HG03060 (cell line): ENCODE results near the gene SIMC1.
"Not testable (repeated sequence)": the region's sequence is repeated elsewhere in the genome, so short reads cannot be mapped to it uniquely, and the experiment has no call there.

Source experiments
- ATAC-seq: cut with Tn5 transposase; IDR thresholded peaks from one replicate; pipeline ENCODE4 v1.9.1; 2021; ENCODE audit warnings: low read depth, moderate number of reproducible peaks; ENCODE audit not compliant: unreplicated experiment

SIMC1 gene

DNA sequence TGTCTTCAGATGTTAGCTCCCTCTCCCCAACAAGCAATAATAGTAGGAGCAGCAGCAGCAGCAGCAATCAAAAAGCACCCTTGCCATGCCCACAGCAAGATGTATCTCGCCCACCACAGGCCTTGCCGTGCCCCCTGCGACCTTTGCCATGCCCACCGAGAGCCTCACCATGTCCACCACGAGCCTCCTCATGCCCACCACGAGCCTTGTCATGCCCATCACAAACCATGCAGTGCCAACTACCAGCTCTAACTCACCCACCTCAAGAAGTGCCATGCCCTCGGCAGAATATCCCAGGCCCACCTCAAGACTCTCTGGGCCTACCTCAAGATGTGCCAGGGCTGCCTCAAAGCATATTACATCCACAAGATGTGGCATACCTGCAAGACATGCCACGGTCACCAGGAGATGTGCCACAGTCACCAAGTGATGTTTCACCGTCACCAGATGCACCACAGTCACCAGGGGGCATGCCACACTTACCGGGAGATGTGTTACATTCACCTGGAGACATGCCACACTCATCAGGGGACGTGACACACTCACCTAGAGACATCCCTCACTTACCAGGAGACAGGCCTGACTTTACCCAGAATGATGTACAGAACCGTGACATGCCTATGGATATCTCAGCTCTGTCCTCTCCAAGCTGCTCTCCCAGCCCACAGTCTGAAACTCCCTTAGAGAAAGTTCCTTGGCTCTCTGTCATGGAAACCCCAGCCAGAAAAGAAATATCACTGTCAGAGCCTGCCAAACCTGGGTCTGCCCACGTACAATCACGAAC is 52.0 kb downstream of the SIMC1 start:
- not testable (repeated sequence) for ATAC-seq

DNA sequence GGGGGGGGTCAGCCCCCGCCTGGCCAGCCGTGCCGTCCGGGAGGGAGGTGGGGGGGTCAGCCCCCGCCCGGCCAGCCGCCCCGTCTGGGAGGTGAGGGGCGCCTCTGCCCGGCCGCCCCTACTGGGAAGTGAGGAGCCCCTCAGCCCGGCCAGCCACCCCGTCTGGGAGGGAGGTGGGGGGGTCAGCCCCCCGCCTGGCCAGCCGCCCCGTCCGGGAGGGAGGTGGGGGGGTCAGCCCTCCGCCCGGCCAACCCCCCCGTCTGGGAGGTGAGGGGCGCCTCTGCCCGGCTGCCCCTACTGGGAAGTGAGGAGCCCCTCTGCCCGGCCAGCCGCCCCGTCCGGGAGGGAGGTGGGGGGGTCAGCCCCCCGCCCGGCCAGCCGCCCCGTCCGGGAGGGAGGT is 67.1 kb downstream of the SIMC1 start:
- ATAC-seq = not testable (repeated sequence)

DNA sequence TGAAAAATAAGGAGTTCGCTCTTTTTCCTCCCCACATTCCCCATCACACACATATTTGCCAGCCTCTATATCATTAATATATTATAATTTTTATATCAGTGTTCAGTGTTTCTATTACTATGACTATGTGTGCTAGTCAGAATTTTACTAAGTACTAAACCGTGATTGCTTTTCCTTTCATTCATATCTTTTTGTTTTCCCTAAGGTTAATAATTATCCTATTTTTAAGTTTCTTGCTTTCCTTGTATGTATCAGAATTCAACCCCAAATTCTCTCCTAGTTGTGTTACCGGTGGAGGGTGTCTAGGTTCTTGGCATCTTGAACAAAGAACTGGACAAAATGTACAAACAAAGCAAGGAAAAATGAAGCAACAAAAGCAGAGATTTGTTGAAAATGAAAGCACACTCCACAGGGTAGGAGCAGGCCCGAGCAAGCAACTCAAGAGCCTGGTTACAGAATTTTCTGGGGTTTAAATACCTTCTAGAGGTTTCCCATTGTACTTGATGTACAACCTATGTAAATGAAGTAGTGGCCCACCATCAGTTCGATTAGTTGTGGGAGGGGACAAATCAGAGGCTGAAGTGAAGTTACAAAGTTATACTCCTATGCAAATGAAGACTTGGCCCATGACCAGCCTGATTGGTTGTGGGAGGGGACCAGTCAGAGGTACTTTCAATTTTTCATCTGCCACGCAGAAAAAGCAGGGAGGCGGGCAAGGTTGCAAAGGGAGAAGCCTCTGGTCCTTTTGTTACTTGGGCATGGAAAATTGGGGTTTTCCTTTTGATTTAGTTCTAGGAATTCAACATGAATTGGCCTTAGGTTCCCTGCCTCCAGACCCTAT is 79.5 kb downstream of the SIMC1 start:
- no peak for ATAC-seq

DNA sequence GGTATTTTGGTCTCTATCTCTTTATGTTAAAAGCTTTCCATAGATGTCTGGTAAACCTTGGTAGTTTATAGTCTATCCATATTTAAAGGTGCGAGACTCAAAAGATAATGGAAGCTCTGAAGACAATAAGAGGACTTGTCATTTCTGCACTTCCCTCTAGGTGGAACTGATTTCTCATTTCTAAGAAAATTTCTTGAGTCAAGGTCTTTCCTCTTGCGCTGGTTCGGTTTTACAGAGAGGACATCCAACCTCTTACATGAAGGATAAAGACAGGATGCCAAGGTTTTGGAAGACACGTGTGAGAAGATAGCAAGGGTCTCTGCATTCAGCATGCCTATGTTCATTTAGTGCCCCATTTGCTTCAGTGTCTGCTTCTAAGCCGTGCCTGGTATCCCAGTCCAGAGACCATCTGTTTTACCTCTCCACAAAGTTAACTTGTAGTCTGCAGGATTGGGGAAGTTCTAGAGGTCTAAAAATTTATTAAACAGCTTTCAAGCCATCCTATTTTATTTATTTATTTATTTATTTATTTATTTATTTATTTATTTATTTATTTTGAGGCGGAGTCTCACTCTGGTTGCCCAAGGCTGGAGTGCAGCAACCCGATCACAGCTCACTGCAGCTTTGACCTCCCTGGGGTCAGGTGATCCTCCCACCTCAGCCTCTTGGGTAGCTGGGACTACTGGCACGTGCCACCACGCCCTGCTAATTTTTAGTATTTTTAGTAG is 81.8 kb downstream of the SIMC1 start:
- no peak for ATAC-seq

DNA sequence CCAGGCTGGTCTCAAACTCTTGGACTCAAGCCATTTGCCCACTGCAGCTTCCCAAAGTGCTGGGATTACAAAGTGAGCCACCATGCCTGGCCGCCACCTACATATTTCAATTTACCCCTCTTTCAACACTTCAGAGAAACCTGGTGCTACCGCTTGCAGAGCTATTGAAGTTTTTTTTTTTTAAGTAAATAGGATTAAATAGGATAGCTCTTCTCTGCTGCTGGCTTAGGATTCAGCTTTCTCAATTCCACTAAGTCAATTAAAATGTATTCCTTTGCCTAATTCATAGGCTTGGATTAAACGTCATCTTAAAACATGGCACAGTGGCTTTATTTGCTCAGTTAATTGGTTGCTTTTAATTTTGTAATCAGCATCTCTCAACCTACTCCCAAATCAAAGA is 82.4 kb downstream of the SIMC1 start:
- ATAC-seq = no peak

DNA sequence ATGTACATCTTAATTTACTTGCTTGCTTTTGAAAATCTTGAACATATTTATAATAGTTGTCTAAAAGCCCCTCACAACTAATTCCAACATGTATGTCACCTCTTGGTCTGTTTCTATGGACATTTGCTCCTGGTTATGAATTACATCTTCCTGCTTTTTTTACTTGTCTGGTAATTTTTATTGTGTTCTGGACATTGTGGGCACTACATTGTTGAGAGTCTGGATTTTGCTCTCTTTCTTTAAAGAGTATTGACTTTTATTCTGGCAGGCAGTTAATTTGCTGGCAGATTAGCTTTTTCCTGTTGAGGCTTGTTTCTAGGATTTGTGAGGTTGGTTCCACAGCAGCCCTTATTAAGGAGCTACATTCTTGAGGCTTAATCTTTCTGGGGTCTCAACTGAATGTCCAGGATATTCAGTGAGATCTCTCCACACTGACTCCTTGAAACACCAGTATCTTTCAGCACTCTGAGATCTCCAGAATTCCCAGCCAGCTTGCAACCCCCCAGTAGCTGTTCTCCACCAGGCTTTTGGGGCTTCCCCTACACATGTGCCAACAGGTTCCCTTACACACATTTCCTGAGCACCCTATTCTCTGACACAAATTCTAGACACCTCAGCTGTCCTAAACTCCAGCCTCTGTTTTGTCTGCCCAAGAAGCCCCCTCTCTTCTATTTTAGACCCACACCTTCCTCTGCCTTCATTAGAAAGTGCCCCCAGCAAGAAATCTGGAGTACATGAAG is 96.0 kb downstream of the SIMC1 start:
- ATAC-seq = no peak

DNA sequence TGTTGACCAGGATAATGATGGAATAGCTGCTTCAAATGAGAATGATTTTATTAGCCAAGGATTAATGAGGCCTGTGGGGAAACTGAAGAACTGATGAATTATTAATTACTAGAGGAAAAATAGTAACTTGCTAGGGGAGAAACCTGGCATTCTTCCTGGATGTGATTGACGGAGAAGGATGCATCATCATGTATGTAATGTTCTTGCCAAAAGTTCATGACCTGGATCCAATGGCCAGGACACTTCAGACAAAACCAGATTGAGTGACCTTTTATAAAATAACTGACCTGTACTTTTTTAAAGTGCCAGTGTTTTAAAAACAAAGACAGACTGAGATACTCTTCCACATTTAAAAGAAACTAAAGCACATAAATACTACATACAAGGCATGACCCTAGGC is 99.7 kb downstream of the SIMC1 start:
- no peak for ATAC-seq

DNA sequence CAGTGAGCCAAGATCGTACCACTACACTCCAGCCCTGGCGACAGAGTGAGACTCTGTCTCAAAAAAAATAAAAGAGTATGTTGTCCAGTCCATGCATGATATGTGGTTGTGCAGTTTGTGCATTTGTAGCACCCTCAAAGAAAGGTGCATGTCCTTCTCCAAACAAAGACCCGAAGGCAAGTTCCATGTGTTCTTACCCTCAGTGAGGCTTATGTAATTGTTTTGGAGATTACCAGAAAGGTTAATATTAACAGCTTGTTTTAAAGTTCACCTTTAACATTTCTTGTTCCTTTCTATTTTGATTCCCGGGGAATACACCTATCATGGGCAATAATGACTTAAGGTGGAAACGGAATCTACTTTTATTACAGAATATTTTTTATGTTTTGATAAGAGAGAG is 101.1 kb downstream of the SIMC1 start:
- ATAC-seq = no peak

DNA sequence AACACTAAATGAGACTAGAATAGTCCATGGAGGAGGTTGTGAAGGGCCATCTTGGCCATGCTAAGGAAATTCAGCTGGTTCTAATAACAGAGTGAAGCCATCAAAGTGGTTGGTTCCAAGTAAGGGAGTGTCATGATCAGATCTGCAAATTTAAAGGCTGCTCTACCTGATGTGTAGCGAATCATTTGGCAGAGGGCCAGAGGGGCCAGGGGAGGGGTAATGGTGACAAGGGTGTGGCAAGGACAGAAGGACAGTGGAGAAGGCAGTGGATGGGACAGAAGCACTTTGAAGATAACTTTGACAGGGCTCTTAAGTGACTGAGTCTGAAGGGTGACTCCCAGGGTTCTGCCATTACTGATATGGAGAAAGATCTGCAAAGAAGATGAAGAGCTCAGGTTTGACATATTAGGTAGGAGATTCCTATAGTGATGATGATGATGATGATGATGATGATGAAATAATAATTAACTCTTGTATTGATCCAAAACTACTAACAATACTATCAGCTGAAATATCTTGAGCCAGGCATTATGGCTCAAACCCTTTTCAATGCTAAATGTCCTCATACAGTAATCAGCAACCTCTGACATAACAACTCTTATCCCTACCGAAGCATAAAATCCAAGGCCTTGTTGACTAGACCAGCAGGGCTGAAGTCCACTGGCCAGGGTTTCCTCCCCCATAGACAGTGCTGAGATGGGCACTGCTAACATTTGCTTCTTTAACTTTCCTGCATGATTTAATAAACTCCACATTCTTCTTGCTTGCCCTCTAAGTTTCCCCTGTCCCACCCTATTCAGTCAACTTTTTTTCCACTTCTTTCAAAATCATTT is 103.3 kb downstream of the SIMC1 start:
- ATAC-seq = no peak

DNA sequence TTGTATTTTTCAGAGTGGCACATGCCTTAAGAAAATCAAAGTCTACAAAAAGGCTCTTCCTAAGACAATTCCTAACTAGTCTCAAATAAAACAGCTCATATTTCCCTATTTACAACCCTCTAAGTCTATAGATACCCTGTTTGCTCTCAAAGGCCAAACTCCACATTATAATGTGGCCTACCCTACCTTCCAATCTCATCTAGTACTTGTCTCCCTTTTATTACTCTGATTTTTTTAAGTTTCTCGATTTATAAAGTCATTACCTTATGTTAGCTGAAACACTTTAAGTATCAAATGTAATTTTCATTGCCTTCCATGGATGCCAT is 103.9 kb downstream of the SIMC1 start:
- no peak for ATAC-seq

DNA sequence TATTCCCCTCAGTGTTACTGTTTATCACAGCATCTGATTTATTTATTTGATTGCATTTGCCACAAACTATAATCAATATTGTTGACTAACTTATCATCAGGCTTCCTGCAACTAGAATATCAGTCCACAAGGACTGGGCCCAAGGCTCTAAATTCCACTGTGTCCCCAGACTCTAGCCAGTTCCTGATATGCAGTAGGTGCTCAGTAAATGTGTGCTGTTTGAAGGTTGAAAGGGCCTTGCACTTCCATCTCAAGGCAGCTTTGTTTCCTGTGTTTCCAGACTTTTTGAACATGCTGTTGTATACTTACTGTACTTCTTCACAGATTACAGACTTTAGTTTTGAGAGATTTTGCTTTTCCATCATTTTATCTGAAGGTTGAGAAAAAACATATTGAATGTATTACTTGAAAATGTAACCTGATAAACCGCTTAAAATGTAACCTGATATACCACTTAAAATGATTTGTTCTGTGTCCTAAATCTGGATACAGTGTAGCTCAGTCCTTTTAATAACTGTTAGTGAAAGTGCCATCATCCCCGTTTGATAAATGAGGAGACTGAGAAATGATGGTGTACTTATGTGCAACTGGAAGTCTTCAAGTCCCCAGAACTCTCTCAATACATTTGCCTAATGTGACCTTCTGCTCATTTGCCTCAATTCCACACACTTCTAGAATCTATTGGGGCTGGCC is 104.7 kb downstream of the SIMC1 start:
- no peak for ATAC-seq

DNA sequence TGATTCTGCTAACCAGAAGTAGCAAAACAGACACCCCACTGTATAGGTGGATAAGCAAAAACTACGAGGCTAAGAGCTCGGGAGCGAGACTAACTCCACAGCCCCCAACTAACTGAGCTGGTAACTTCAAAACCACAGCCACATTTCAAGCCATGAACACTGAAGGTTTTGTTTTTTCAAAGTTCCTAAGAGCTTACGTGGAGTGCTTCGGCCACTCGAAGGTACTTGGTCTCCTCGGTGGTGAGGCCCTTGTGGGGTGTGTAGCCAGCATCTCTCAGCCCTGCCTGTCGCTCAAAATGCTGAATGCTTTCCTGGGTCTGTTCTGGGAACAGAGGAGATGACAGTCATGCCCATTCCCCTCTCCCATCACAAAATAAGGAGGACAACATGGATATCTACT is 112.2 kb downstream of the SIMC1 start:
- ATAC-seq = no peak

DNA sequence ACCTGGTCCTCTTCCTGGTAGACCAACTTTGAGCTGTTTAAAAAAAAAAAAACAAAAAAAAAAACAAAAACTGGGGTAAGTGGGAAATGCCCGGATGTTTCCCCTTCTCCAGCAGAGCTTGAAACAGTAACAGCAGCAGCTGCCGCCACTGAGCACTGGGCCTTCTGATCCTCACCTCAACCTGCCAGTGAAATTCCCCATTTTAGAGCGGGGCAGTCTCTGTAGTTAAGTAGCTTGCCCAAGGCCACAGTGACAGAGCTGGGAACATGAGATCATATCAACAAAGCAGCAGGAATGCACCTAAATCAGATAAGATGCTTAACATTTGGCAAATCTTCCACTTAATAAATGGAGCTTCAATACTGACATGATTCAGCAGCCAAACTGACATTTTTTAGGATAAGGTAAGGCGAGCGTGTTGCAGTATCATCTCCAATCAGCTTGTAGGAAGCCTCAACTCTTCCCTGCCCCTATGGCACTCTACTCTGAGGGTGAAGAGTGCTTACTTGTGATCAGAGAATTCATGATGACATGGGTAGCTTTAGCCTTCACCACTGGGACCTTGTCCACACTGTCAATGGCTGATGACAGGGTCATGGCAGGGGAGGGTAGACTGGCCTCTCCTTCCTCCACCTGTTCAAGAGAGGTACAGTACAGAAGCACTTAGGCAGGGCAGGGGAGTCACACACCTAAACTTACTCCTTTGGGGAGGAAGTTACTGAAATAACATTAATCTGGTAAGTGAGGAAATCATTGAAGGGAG is 114.1 kb downstream of the SIMC1 start:
- no peak for ATAC-seq

DNA sequence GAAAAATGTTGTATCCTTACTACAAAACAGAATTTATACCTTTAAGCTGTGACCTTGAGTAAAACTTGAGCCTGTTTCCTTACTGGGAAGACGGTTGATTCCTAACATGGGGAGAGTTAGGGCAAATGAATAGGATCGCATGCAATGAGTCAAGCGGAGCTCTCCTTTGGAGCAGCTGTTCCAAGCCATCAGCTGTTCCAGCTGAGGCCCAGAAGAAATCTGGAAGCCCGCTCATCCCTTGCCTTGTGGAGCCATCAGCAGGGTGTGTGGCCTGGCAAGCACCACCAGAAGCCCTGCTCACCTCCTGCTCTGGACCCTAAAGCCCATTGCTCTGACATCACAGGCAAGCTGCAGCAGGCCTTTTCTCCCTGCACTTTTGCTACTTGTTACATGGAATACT is 115.3 kb downstream of the SIMC1 start:
- no peak for ATAC-seq

DNA sequence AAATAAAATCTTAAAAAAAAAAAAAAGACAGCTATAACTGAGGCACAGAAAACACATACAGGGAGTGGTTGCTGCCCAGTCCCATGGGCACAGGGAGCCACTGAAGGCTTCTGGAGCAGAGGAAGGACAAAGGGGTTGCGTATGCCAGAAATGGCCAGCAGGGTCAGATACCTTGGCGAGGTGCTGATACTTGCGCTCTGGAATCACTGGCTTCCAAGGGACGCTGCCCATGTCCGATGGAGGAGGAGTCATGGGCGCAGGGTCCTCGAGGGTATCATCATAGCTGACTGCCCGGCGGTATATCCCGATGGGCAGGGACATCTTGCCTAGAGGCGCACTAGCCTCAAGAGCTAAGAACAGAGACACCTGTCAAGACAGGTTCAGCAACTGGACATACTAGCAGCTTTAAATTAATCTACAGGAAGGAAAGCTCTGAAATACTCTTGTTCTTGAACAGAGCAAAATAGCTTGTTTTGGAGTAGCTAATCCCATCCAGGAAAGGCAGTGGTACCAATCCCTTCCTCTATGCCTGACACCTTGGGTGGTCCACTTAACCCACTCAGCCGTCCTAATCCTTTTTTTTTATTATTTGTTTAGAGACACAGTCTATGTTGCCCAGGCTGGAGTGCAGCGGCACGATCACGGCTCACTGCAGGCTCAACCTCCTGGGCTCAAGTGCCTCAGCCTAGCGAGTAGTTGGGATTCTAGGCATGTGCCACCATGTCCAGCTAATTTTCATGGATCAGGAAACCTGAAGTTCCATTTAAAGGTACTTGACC is 117.4 kb downstream of the SIMC1 start:
- ATAC-seq = no peak

DNA sequence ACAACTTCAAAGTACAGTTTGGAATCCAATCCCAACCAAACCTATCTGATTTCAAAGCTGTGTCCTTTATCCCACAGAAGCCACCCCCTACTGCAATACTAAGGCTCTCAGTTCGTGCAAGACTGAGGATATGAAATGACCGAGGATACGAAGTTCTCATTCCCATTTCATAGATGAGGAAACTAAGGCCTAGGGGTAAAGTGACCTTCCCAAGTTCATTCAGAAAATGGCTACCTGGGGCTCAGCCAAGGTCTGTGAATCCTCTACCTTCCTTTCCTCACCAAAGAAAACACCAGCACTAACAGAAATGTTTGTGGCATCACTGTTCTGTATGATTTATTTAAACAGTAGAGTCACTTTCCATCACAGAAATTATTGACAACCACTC is 117.9 kb downstream of the SIMC1 start:
- no peak for ATAC-seq

DNA sequence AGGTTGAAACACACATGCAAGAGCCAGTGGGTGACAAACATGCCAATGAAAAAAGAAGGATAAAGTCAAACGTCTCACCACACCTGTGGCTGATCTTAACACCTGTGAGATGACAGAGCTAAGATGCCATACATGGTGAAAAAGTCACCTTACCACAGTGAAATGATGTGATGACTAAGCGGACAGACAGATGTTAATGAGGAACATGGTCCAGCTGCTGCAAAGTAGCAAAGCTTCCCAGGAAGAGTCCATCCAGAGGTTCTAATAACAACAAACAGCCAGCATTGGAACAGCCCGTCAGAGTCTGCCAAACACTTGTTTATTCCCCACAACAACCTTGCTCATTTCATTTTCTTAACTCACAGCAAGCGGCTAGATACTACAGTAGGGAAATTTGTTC is 121.4 kb downstream of the SIMC1 start:
- no peak for ATAC-seq

DNA sequence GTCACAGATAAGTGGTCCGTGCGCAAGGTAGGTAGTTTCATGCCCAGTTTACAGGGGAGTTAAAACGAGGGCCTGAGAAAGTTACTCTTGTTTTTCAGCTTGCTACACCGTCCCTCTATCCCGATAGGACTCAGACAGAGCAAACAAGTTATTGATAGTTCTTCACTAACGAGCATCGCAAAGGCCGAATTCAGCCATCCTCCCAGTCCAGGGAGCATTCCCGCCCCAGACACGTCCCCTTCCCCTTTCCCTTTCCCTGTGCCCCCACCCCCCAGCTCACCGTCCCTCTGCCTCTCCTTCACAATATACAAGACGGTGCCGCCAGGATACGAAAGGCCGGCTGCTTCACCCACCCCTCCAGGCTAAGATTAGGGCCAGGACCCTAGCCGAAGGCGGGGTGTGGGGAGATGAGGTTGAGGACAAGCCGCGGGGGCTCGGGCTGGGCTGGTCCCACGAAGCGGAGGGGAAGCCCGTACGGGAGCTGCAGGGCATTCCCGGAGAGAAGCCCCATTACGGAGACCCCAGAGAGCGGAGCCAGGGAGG is 122.7 kb downstream of the SIMC1 start:
- ATAC-seq = no peak
